Body of pancreas (tissue), 4 donors: ENCODE results near the gene TMC8. TPM values are rescaled to one million over a fixed set of nuclear protein-coding genes. Genes with fewer than 3 reads are reported as not detected.

ENCODE experiments used
- ATAC-seq: fragments of 150-250 bp; one replicate; pipeline ENCODE4 v1.9.1; 2016
- DNase-seq, 4 donors: peaks; one replicate each; pipeline ENCODE4 v3.0.0-alpha.2; 2019
- H3K27ac ChIP-seq, 4 donors: fragments of 200-600 bp; sonication (generic); 1 replicate in 3 of 4; 2 replicates in 1 of 4; pipeline versions ENCODE4 v1.5.1 to v1.6.1; 2016 to 2019; ENCODE audit warnings: mild to moderate bottlenecking in 1 of 4, mixed read lengths in 1 of 4, moderate library complexity in 1 of 4
- H3K27me3 ChIP-seq, 2 donors: fragments of 200-600 bp; sonication (generic); one replicate each; pipeline ENCODE4 v1.6.0; 2016; ENCODE audit warnings: mild to moderate bottlenecking in 1 of 2
- H3K36me3 ChIP-seq, 2 donors: fragments of 200-600 bp; sonication (generic); replicated peaks in 1 of 2; 2 replicates each; pipeline ENCODE4 v1.5.1; 2016; ENCODE audit warnings: low read depth in 2 of 2; ENCODE audit not compliant: insufficient read depth in 1 of 2
- H3K4me1 ChIP-seq: fragments of 200-600 bp; sonication (generic); one replicate; pipeline ENCODE4 v1.6.0; 2016
- H3K4me3 ChIP-seq, 2 donors: fragments of 200-600 bp; sonication (generic); 1 replicate in 1 of 2; 2 replicates in 1 of 2; pipeline ENCODE4 v1.5.1; 2016 to 2019
- H3K9me3 ChIP-seq, 3 donors: fragments of 200-600 bp; sonication (generic); 1 replicate in 2 of 3; 2 replicates in 1 of 3; pipeline ENCODE4 v1.5.1; 2016
- POLR2A ChIP-seq, 3 donors: fragments of 450-650 bp; IDR thresholded peaks; one replicate each; pipeline ENCODE4 v1.6.1; 2016; ENCODE audit warnings: antibody characterized with exemption in 3 of 3, mild to moderate bottlenecking in 2 of 3
- WGBS, 2 donors: methylation state at CpG; one replicate each; pipeline ENCODE4 v1.1.5; 2017; 5-methylcytosine and 5-hydroxymethylcytosine counted together
- intact Hi-C: fragments of 100-400 bp; cut with DNase I; formaldehyde crosslinking; loops from one replicate; pipeline ENCODE4 v1.15.1; 2023
- total RNA-seq, 2 donors: library from RNA; depleted of rRNA; stranded (reverse); fragments of >200 nt; gene quantifications; one replicate each; pipeline ENCODE4 v1.1.0, GENCODE V29; 2016
- TF ChIP-seq, protein P1 (sequence below), 7 experiments: fragments of 450-650 bp in 4 of 7; fragments of 200-600 bp in 3 of 7; sonication (generic) in 3 of 7; IDR thresholded peaks; one replicate each; pipeline ENCODE4 v1.5.1; 2016 to 2019; ENCODE audit warnings: antibody characterized with exemption in 7 of 7

The TMC8 gene
- total RNA-seq, 2 donors from 2014 or later = 1.6 to 3.3 TPM

DNA sequence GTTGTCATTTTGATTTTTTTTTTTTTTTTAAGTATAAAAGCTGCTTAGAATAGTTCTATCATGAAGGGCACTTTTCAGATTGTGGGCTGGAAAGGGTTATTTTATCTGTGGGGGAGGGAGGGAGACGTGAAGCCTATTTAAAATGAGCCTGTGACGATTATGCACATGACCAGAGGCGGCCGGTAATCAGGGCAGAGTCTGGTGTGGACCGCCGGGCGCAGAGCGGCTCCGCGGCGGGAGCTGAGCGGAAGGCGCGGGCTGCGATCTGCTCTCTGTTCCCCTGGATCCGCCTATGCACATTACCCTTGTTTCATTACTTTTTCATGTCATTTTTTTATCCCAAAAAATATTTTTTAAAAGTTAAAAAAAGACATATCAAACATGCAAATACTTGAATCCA is 25.5 kb upstream of the TMC8 start:
- Histone ChIP-seq H3K27ac (no peak overlapping the region), H3K27me3 (no peaks in the 10 kb centered on the region), H3K9me3 (no peaks in the 10 kb centered on the region), H3K4me1 (no peaks in the 10 kb centered on the region), H3K36me3 (peaks cover 0 to 6% of the 10 kb centered on the region in 2 donors), H3K4me3 (no peak overlapping the region)
- ATAC-seq (no peak), DNase-seq (no peak)
- TF ChIP-seq, protein P1, sequence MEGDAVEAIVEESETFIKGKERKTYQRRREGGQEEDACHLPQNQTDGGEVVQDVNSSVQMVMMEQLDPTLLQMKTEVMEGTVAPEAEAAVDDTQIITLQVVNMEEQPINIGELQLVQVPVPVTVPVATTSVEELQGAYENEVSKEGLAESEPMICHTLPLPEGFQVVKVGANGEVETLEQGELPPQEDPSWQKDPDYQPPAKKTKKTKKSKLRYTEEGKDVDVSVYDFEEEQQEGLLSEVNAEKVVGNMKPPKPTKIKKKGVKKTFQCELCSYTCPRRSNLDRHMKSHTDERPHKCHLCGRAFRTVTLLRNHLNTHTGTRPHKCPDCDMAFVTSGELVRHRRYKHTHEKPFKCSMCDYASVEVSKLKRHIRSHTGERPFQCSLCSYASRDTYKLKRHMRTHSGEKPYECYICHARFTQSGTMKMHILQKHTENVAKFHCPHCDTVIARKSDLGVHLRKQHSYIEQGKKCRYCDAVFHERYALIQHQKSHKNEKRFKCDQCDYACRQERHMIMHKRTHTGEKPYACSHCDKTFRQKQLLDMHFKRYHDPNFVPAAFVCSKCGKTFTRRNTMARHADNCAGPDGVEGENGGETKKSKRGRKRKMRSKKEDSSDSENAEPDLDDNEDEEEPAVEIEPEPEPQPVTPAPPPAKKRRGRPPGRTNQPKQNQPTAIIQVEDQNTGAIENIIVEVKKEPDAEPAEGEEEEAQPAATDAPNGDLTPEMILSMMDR (IDR thresholded peaks at IDR 0.05) = no peak
- no peak for TF ChIP-seq POLR2A (IDR thresholded peaks at IDR 0.05)
- WGBS, 2 donors = 86 to 92% methylated on average over 16 of the region's 16 CpGs
- intact Hi-C loops = no loop called here

DNA sequence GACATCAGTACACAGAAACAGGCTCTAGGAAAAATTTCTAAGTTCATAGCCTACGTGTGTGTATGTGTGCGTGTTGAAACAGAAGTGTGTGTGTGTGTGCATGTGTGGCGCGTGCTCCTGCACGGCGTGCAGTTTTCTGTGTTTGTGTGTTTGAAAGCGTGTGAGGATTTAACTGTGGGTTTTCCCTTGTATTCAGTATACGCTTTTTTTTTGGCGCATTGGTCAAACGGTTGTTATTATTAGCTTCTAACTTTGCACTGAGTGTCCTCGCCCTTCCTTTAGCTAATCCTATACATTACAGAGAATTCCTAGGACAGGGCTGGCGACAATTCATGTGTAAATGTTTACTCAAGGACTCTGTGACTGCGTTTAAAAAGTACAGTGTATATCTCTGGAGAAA is 25.0 kb upstream of the TMC8 start:
- no peak overlapping the region for H3K4me3 ChIP-seq
- H3K4me1 ChIP-seq = no peaks in the 10 kb centered on the region
- DNase-seq = no peak
- no peak overlapping the region for H3K27ac ChIP-seq
- intact Hi-C loops = no loop called here
- no peaks in the 10 kb centered on the region for H3K27me3 ChIP-seq
- no peaks in the 10 kb centered on the region for H3K9me3 ChIP-seq
- no peak for ATAC-seq
- no peak for TF ChIP-seq POLR2A (IDR thresholded peaks at IDR 0.05)
- 80 to 81% methylated on average over 13 of the region's 13 CpGs for WGBS, 2 donors
- peaks cover 0 to 7% of the 10 kb centered on the region in 2 donors for H3K36me3 ChIP-seq

DNA sequence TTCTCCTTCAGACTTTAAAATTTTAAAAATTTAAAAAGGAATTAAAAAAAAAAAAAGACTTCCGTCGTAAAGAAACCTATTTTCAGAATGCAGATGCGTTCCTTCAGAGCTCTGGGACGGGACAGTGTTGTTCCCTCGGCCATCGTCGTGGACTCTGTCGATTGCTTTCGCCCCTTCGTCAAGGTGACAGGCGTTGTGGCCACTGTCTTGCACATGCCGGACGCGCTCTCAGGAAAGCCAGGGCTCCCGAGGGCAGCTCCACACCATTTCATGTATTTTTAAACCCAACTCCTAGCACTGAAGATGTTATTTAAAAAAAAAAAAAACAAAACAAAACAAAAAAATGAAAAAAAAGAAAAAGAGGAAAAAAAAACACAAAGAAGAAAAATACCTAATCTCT is 24.4 kb upstream of the TMC8 start:
- H3K27me3 ChIP-seq = no peaks in the 10 kb centered on the region
- DNase-seq (no peak), ATAC-seq (no peak)
- H3K27ac ChIP-seq = no peak overlapping the region
- intact Hi-C loops = no loop called here
- TF ChIP-seq, protein P1 (IDR thresholded peaks at IDR 0.05) = no peak
- no peak for TF ChIP-seq POLR2A (IDR thresholded peaks at IDR 0.05)
- no peaks in the 10 kb centered on the region for H3K4me1 ChIP-seq
- no peaks in the 10 kb centered on the region for H3K9me3 ChIP-seq
- H3K4me3 ChIP-seq = no peak overlapping the region
- WGBS, 2 donors = 88 to 90% methylated on average over 15 of the region's 15 CpGs
- peaks cover 0 to 8% of the 10 kb centered on the region in 2 donors for H3K36me3 ChIP-seq

DNA sequence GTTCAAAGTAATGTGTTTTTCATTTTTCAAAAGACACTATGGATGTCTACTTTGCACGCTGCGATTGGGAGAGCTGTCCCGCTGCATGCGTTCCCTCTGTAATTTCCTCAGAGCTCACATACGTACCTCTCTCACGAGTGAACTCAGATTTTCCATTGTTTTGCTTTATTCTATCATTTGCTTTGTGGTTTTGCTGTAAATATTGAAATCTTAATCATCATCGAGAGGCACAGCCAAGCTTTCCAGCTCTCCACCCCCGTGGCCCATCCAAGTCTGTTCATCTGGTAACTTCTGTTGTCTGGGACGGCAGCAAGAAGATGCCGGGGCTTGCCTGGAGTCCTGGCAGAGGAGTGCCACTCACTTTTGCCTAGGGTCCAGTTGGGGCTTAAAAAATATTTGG is 23.1 kb upstream of the TMC8 start:
- Histone ChIP-seq H3K27me3 (no peaks in the 10 kb centered on the region), H3K27ac (no peak overlapping the region), H3K4me3 (no peak overlapping the region), H3K36me3 (peaks cover 0 to 8% of the 10 kb centered on the region in 2 donors), H3K4me1 (peaks cover under 1% of the 10 kb centered on the region), H3K9me3 (no peaks in the 10 kb centered on the region)
- ATAC-seq = no peak
- DNase-seq = no peak
- WGBS, 2 donors = 81 to 84% methylated on average over 10 of the region's 10 CpGs
- intact Hi-C loops = no loop called here
- no peak for TF ChIP-seq POLR2A (IDR thresholded peaks at IDR 0.05)
- TF ChIP-seq, protein P1 (IDR thresholded peaks at IDR 0.05) = no peak

DNA sequence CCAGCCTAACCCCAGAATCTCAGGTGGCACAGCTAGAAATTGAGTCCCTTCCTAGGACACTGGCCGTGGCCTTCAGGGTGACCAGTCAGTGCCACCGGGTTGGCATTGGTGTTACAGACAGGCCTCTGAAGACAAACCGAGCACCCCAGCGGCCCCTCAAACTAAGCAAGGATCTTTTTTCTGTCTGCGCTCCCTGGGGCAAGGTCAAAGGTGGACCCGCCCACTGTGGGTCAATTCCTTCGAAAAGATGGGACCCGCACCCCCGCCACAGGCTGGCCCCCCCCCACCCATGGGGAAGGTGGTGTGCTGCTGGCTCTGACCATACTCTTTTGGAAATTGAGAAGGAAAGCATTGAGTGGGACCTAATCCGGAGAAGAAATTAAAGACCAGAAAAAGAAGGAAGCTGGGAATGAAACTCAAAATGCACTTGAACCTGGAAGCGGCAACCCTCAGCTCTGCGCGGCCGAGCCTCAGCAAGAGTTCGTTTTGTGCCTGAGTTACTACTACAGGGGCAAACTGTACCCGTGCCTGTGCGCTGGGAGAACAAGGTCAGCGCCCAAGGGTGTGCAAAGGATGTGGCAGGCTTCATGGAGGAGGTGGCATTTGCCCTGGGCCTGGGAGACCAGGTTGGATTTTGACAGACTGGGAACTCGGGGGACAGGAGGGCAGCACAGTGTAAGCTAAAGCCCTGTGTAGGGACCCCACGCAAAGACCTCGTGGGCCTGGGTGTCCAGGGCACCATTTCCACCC is 22.4 kb upstream of the TMC8 start:
- Histone ChIP-seq H3K4me3 (no peak overlapping the region), H3K4me1 (peaks cover 7% of the 10 kb centered on the region), H3K36me3 (peaks cover 0 to 8% of the 10 kb centered on the region in 2 donors), H3K27ac (no peak overlapping the region), H3K9me3 (no peaks in the 10 kb centered on the region), H3K27me3 (no peaks in the 10 kb centered on the region)
- no peak for ATAC-seq
- 86 to 87% methylated on average over 17 to 21 of the region's 21 CpGs for WGBS, 2 donors
- no peak for DNase-seq
- intact Hi-C loops = no loop called here
- TF ChIP-seq, protein P1 (IDR thresholded peaks at IDR 0.05) = no peak
- TF ChIP-seq POLR2A (IDR thresholded peaks at IDR 0.05) = no peak
